Hippocampal formation (tissue), 2 donors: ENCODE data around the gene NTRK1.

Source experiments
- DNase-seq, 2 donors: peaks; one replicate each; lab custom pipeline; 2025; lab: John Stamatoyannopoulos, UW

NTRK1 gene

GRCh38 chr1:156857532-156857931 is 3.1 kb upstream of the NTRK1 start:
- no peak for DNase-seq

GRCh38 chr1:156858555-156858956 is 2.1 kb upstream of the NTRK1 start:
- no peak for DNase-seq

GRCh38 chr1:156858959-156859522 is 1.6 kb upstream of the NTRK1 start, which contains the start of gene INSRR:
Gene INSRR (minus strand): TSS chr1:156859117. CDS start chr1:156858621, 496 bp downstream.
- no peak for DNase-seq

GRCh38 chr1:156859523-156860112 is 1.0 kb upstream of the NTRK1 start:
- no peak for DNase-seq

GRCh38 chr1:156860113-156860627 is 495 bp upstream of the NTRK1 start:
- DNase-seq: peak in 1 of 2 donors; percentile 25

GRCh38 chr1:156862584-156862983 is 1.9 kb downstream of the NTRK1 start:
- DNase-seq: no peak

- no peak for DNase-seq
These were observed 2.4 kb downstream of the NTRK1 start for GRCh38 chr1:156862997-156863599.

- no peak for DNase-seq
These were observed 3.0 kb downstream of the NTRK1 start for GRCh38 chr1:156863631-156864030.

GRCh38 chr1:156864796-156865195 is 4.1 kb downstream of the NTRK1 start:
- no peak for DNase-seq

- DNase-seq: no peak
These were observed 4.6 kb downstream of the NTRK1 start for GRCh38 chr1:156865258-156865657.

GRCh38 chr1:156865865-156866248 is 5.2 kb downstream of the NTRK1 start:
- no peak for DNase-seq

GRCh38 chr1:156866249-156866909 is 5.7 kb downstream of the NTRK1 start:
- no peak for DNase-seq

- DNase-seq: no peak
These were observed 7.7 kb downstream of the NTRK1 start for GRCh38 chr1:156868341-156868740.

GRCh38 chr1:156869455-156869854 is 8.8 kb downstream of the NTRK1 start:
- DNase-seq: no peak

GRCh38 chr1:156873659-156874058 is 13.0 kb downstream of the NTRK1 start:
- DNase-seq: no peak

GRCh38 chr1:156874142-156874541 is 13.5 kb downstream of the NTRK1 start:
- DNase-seq: no peak

- no peak for DNase-seq
These were observed 14.1 kb downstream of the NTRK1 start for GRCh38 chr1:156874572-156875340.

- DNase-seq: no peak
These were observed 14.6 kb downstream of the NTRK1 start for GRCh38 chr1:156875341-156875615.

GRCh38 chr1:156876281-156876680 is 15.6 kb downstream of the NTRK1 start:
- DNase-seq: no peak

- no peak for DNase-seq
These were observed 16.9 kb downstream of the NTRK1 start for GRCh38 chr1:156877433-156878170.

GRCh38 chr1:156879876-156880275 is 19.2 kb downstream of the NTRK1 start:
- no peak for DNase-seq

- DNase-seq: no peak
These were observed 19.8 kb downstream of the NTRK1 start for GRCh38 chr1:156880473-156880872.
